ENCODE measurements around the gene ATG10.
"Not testable (repeated sequence)": the region's sequence is repeated elsewhere in the genome, so short reads cannot be mapped to it uniquely, and the experiment has no call there.

The ATG10 gene

DNA sequence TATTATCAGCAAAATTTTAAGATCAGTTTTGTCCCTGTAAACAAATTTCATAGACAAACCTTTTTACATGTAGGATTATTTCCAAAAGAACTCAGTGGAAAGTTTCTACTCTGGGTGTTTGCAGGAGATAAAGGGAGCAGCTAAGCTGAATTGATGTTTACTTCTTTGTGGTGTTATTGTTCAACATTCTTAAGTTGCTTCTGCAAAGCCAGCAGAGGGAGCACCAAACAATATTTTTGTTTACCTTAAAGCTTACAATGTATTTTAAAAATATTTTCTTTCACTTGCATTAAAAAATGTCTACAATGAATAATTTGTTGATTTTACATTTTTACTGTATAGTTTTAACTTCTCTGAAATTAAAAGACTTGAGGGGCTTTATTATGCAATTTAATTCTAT, 135.4 kb downstream of the ATG10 start:
- intact Hi-C loops (cut with DNase I): loop anchor here (5.0 kb wide), 2 partner anchors 55 to 120 kb away; no protein-coding TSS in a partner anchor
- no peak for DNase-seq

DNA sequence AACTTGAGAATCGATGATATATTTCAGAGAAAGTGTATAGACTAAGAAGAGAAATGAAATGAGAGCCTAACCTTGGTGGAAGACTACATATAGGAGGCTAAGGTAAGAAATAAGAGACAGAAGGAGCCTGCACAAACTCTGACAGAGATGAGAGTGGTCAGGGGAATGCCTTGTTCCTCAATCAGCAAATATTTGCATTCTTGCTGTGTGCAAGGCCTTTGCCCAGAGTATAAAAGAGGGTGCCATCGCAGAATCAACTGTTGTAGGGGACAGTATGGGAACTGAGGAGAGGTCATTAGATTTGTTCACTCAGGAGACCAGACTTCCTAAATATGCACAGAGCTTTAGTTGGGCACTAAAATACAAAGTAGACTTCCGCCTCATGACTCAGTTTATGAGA, 137.2 kb downstream of the ATG10 start:
- intact Hi-C loops (cut with DNase I): loop anchor here (5.0 kb wide), 2 partner anchors 53 to 118 kb away; no protein-coding TSS in a partner anchor

GRCh38 chr5:82109915-82110314, 138.1 kb downstream of the ATG10 start:
- not testable (repeated sequence) for DNase-seq
- intact Hi-C loops (cut with DNase I): loop anchor here (5.0 kb wide), 2 partner anchors 52 to 117 kb away; no protein-coding TSS in a partner anchor

More for the DNA sequence above, 137.2 kb downstream of the ATG10 start:
- no peak for DNase-seq

DNA sequence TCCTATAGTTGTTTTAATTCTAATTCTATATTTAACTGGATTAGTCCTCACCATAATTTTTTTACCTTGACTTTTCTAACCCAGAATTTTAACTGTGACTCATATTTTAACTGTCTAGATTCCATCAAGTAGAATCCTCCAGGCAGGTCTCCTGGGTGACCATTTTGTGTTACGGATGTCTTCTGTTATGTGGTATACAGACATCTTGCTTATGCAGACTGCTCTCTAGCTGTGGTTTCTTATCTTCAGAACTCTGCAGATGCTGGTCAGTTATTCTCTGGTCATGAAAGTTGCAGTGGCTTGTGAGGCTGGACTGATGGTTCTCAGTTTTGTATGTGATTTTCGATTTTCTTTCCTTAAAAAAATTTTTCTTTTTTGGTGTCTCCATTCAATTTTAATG, 139.4 kb downstream of the ATG10 start:
- intact Hi-C loops (cut with DNase I): no loop called here
- no peak for DNase-seq

DNA sequence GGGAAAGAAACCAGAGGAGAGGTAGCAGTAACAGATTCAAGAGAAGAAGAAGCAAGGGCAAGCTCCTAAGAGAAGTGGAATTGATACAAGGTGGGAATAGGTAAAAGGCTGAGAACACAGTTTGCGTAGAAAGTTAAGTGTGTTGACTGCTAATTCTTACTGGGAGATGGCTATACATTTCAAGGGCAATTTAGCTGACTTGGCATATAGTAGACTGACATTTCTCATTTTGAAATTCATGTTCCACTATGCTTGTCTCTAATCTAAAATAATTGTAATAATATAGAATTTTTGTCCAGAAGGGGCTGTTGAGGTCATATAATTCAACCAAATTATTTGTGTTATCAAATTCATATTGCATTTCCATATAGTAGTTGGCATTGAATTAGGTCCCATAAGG, 144.0 kb downstream of the ATG10 start:
- intact Hi-C loops (cut with DNase I): no loop called here
- no peak for DNase-seq

DNA sequence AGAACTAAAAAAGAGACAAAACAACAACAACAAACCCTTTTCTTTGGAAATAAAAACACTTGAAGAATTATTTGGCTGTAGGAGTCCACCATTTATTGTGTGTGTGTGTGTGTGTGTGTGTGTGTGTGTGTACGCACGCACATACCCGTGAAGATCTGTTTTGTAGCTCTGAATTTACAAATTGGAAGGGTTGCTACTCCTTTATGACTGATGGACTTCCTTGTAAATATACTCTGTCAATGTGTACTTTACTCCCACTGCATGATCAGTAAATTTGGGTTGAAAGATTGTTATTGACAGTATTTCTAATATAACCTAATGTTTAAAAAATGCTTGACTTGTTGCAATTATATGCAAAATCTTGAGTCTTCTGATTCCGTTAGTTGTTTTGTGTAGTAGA, 148.1 kb downstream of the ATG10 start:
- intact Hi-C loops (cut with DNase I): no loop called here
- DNase-seq: no peak

- intact Hi-C loops (cut with DNase I): no loop called here
- DNase-seq: peak in 1 of 10 donors; percentile 52
These were observed 158.0 kb downstream of the ATG10 start for GRCh38 chr5:82129723-82130285.

DNA sequence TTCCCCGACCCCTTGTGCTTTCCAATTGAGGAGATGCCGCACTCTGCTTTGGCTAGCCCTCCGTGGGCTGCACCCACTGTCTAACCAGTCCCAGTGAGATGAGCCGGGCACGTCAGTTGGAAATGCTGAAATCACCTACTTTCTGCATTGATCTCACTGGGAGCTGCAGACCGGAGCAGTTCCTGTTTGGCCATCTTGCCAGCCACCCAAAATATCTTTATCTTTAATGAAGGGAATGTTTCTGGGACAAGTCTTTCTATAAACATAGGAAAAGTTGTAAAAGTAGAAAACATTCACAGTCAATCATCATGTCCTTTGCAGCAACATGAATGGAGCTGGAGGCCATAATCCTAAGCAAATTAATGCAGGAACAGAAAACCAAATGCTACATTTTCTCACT, 158.8 kb downstream of the ATG10 start:
- peak in 1 of 10 donors; percentile 54 for DNase-seq
- intact Hi-C loops (cut with DNase I): no loop called here

DNA sequence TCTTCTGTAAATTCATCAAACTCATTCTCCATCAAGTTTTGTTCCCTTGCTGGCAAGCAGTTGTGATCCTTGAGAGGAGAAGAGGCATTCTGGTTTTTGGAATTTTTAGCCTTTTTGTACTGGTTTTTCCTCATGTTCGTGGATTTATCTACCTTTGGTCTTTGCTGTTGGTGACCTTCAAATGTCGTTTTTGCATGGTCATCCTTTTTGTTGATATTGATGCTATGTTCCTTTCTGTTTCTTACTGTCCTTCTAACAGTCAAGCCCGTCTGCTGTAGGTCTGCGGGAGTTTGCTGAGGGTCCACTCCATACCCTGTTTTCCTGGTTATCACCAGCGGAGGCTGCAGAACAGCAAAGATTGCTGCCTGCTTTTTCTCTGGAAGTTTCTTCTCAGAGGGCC, 165.4 kb downstream of the ATG10 start:
- no peak for DNase-seq

GRCh38 chr5:82139837-82140236, 168.0 kb downstream of the ATG10 start:
- intact Hi-C loops (cut with DNase I): not testable (repeated sequence)
- peak in 1 of 10 donors; percentile 57 for DNase-seq

More for the DNA sequence above, 165.4 kb downstream of the ATG10 start:
- intact Hi-C loops (cut with DNase I): no loop called here

DNA sequence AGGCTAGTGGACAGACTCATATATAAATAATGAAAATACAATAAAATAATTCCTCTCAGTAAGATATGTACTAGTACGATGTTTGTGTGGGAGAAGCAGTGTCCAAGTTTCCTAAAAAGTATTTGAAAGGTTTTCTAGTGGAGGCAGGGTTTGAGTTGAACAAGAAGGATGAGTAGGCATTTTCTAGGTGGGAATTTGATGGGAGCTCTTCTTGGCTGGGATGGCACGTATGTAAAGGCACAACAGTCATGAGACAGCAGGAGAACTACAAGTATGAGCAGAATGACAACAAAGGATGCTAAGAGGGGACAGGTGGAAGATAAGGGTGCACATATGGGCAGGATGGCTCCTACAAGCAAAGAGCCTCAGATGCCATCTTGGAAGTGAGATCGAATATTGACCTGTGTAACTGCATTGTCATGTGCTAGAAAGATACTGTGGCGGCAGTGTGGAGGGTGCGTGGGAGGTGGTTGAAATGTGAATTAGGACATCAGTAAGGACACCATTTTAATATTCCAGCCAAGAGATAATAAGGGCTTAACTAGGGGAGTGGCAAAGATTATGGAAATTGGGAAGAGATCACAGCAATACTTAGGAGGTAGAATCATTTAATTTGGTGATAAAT, 170.5 kb downstream of the ATG10 start:
- intact Hi-C loops (cut with DNase I): no loop called here

DNA sequence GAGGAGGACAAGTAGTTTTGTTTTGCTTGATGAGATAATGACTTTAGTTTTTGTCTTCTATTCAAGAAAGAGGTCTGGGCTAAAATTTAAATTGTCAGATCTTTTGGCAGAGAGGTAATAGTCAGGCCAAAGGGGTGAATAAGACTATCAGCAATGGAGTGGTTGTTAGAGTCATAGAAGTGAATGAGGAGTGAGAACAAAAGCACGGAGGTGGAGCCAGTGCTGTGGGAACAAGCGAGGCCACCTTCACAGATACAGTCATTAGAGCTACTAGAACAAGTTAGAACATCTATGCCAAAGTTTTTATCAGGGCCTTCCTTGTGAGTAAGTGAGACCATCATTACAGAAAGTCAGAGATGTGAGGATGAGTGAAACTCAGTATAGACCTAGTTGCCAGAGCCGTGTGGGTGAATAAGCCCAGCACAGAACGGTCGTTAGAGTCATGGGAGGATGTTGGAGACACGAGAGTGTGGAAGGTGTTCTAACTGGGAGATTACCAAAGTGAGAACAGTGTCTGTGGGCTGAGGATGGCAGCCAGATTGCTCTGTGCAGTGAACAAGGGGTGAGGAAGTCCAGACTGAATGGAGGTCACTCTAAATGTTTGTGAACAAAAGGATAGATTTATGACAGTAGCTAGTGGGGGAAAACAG, 171.2 kb downstream of the ATG10 start:
- intact Hi-C loops (cut with DNase I): no loop called here
- peak in 1 of 10 donors; percentile 25 for DNase-seq

More for the DNA sequence above, 170.5 kb downstream of the ATG10 start:
- no peak for DNase-seq

DNA sequence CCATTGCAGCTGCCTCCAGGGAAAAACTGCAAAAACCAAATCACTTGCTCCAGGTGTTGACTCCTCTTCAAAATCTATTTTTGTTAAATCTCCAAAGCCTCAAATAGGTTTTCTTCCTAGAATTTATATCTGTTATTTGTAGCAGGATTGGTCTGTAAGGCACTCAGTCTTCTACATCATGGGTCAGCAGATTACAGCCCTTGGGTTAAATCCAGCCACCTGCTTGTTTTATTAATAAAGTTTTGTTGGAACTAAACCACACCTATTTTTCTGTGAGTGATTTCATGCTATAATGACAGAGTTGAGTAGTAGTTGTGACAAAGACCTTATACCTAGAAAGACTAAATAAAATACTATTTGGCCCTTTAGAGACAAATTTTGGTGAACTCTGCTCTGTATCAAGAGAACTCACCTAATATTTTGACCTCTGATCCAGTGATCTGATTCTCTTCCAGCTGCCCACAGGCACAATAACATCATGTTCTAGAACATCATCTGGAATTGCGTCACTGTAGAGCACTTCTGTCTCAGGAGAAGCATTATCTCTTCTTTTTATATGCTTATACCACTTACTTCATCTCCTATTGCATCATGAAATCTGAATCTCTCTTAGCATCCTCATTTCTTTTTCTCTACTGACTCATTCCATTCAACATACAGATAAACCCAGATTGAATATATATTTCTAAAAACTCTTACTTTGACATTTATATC, 176.2 kb downstream of the ATG10 start:
- DNase-seq: no peak
- intact Hi-C loops (cut with DNase I): no loop called here

GRCh38 chr5:82149434-82149833, 177.6 kb downstream of the ATG10 start:
- intact Hi-C loops (cut with DNase I): no loop called here

DNA sequence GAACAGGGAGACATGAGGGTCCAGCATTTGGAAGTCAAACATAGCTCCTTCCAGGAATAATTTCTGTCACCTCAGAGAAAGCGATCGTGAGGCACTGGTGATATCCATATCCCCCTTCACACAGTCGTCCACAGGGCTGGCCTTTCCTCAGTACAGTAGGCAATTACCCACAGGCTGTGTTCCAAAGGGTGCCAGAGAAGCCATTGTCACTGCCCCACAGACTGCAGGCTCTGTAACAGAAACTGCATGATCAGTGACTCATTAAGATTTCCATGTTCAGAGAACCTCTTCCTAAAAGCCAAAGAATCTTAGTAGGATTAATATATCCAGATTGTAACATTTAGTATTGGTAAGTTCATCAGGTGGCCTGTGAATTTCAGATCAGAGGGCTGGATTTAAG, 178.7 kb downstream of the ATG10 start:
- peak in 2 of 10 donors; percentile 16 to 72 for DNase-seq
- intact Hi-C loops (cut with DNase I): no loop called here

More at GRCh38 chr5:82149434-82149833, 177.6 kb downstream of the ATG10 start:
- no peak for DNase-seq

- intact Hi-C loops (cut with DNase I): no loop called here
- DNase-seq: no peak
These were observed 179.4 kb downstream of the ATG10 start for GRCh38 chr5:82151204-82151603.

GRCh38 chr5:82151662-82152061, 179.8 kb downstream of the ATG10 start:
- intact Hi-C loops (cut with DNase I): no loop called here
- DNase-seq: no peak

GRCh38 chr5:82152978-82153481, 181.2 kb downstream of the ATG10 start:
- intact Hi-C loops (cut with DNase I): no loop called here
- no peak for DNase-seq

GRCh38 chr5:82154776-82155175, 183.0 kb downstream of the ATG10 start:
- DNase-seq: no peak
- intact Hi-C loops (cut with DNase I): no loop called here

DNA sequence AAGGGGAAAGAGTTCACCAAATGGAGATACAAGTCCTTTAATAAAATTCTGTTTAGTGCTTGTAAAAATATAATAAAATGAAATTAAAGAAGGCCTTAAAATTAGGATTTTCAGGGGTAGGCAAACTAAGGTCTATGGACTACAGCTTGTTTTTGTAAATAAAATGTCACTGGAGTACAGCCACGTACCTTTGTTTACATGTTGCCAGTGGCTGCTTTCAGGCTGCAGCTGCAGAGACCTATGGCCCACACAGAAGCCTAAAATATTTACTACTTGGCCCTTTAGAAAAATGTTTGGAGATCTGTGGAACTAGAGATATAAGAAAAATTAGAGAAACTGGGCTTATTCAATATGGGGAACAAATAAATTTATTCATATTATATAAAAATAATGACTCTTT, 183.5 kb downstream of the ATG10 start:
- intact Hi-C loops (cut with DNase I): no loop called here
- DNase-seq: no peak

DNA sequence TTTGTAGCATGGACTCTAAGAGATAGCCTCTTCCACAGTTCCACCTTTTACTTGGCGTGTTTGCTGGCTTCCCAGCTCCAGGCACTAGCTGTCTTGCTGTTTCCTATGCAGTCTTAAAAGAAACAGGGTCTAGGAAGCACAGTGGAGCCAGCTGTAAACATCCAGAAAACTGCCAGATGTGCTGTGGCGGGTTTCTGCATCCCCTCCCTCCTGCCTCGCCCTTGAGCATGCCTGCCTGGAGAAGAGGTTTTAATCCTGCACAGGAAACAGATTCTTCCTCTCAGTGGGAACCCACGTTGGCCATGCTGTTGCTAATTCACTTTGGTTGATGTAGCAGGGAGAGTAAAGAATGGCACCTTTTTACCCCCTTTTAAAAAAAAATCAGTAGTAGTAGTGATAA, 185.1 kb downstream of the ATG10 start:
- DNase-seq: no peak
- intact Hi-C loops (cut with DNase I): no loop called here
